Cortex of kidney (tissue), 1 donor: ENCODE measurements around the gene ESR1.

Experiments used
- DNase-seq: peaks from one replicate; lab custom pipeline; 2025; lab: John Stamatoyannopoulos, UW

Gene ESR1

DNA sequence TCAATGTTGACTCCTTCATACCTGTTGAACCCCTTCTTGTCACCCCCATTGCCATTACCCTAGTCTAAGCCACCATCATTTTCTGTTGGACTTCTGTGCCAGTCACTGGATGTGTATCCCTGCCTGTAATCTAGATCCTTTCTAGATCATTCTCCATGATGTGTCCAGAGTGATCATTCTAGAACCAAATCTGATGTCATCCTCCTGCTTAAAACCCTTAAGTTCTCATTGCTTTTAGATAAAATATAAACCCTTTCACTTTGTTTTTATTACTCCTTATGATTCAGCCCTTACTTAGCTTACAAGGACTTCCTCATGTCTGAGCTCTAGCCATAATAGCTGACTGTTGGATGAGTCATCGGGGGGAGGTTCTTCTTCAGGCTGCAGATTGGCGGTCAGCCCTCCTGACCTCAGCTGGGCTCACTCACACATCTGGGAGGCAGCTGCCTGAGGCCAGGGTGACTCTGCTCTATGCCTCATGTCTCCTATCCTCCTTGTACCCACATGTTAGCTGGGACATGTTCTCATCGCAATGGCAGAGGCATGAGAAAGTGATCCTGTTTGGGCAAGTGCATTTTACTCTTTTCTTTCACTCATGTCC is 287.6 kb downstream of the ESR1 start:
- no peak for DNase-seq

DNA sequence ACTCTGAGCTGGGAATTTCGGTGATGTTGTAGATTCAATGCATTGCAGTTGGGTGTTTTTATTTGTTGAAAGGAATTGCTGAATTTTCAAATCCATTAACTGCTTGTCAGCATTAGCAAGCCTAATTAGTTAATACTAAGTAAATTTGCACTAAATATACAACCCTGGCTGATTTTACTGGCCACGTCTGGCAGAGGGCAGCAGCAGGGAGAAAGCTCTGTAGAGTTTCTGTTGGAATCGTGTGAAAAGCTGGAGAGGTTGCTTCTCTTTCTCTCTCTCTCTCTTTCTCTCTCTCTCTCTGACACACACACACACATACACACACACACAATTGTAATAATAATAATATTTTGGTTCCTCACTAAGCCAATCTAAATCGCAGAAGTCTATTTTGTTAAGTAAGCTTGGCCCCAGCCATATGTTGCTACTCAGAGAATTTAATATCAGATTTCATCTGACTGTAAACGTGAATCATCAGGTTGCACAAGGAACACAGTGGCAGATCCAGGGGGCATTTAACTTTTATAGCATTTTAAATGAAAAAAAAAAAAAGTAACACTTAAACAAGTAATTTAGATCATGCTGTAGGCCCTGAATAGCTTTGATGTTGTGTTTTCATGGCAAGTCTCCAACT is 289.5 kb downstream of the ESR1 start:
- DNase-seq: no peak

DNA sequence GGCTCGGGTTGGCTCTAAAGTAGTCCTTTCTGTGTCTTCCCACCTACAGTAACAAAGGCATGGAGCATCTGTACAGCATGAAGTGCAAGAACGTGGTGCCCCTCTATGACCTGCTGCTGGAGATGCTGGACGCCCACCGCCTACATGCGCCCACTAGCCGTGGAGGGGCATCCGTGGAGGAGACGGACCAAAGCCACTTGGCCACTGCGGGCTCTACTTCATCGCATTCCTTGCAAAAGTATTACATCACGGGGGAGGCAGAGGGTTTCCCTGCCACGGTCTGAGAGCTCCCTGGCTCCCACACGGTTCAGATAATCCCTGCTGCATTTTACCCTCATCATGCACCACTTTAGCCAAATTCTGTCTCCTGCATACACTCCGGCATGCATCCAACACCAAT is 291.2 kb downstream of the ESR1 start:
- DNase-seq: no peak

DNA sequence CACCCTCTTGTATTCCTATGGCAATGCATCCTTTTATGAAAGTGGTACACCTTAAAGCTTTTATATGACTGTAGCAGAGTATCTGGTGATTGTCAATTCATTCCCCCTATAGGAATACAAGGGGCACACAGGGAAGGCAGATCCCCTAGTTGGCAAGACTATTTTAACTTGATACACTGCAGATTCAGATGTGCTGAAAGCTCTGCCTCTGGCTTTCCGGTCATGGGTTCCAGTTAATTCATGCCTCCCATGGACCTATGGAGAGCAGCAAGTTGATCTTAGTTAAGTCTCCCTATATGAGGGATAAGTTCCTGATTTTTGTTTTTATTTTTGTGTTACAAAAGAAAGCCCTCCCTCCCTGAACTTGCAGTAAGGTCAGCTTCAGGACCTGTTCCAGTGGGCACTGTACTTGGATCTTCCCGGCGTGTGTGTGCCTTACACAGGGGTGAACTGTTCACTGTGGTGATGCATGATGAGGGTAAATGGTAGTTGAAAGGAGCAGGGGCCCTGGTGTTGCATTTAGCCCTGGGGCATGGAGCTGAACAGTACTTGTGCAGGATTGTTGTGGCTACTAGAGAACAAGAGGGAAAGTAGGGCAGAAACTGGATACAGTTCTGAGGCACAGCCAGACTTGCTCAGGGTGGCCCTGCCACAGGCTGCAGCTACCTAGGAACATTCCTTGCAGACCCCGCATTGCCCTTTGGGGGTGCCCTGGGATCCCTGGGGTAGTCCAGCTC is 292.1 kb downstream of the ESR1 start:
- DNase-seq: no peak

DNA sequence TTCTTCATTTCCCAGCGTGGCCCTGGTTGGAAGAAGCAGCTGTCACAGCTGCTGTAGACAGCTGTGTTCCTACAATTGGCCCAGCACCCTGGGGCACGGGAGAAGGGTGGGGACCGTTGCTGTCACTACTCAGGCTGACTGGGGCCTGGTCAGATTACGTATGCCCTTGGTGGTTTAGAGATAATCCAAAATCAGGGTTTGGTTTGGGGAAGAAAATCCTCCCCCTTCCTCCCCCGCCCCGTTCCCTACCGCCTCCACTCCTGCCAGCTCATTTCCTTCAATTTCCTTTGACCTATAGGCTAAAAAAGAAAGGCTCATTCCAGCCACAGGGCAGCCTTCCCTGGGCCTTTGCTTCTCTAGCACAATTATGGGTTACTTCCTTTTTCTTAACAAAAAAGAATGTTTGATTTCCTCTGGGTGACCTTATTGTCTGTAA is 292.7 kb downstream of the ESR1 start:
- no peak for DNase-seq

DNA sequence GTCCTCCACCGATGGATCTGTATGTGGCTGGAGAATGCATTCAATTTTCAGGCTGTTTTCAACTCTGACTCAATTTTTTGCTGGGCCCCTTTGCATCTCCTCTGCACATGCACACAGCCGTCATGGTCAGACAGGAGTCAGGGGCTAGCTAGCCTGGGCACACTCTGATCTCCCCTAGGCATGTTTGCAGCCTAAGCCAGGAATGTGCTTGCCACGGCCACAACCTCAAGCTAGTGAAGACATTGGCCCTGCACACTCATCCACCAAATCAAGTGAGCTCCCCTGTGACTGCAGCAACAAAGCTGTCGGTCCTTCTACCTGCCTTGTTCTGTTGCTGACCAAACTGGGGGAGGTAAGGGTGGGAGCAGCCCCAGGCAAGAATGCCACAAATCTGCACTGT is 300.5 kb downstream of the ESR1 start:
- DNase-seq: no peak

DNA sequence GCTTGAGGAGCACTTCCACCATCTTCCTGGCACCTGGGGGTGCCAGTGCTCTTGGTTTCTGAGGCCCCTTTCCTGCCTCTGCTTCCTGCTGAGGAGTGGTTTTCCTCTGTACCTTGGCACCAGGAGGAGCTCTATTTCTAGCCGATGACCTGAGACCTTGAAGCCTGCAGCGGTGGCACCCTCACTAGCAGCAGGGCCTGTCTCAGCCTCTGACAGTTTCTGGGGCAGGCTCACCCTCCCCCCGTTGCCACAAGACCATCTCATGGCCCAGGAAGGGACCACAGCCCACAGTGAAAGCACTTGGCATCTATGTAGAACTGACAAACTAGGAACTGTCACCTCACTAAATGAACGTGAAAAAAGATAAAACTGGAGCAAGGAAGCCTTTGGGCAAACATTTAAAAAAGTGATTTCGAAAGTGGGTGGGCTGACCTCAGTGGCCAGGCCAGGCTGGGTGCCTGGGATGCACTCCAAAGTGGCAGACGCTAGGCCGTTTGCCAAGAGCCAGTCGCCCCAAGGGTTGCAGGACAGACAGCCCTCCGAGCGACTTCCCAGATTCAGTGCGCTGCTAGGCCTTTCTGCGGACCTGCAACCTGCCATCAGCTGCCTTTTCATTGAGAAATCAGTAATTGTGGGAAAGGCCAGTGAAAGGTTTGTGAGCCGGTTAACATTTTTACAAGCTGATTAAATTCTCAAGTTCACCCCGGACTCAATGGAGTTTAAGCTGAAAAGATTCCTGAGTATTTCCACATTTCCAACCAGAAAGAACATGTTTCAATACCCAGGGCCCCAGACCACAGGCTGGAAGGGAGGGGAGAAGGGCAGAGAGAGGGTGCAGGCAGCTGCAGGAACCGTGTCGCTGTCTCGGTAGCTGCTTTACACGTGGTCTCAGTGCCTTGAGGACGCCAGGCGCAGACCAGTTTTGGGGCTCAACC is 303.7 kb downstream of the ESR1 start:
- DNase-seq: no peak

DNA sequence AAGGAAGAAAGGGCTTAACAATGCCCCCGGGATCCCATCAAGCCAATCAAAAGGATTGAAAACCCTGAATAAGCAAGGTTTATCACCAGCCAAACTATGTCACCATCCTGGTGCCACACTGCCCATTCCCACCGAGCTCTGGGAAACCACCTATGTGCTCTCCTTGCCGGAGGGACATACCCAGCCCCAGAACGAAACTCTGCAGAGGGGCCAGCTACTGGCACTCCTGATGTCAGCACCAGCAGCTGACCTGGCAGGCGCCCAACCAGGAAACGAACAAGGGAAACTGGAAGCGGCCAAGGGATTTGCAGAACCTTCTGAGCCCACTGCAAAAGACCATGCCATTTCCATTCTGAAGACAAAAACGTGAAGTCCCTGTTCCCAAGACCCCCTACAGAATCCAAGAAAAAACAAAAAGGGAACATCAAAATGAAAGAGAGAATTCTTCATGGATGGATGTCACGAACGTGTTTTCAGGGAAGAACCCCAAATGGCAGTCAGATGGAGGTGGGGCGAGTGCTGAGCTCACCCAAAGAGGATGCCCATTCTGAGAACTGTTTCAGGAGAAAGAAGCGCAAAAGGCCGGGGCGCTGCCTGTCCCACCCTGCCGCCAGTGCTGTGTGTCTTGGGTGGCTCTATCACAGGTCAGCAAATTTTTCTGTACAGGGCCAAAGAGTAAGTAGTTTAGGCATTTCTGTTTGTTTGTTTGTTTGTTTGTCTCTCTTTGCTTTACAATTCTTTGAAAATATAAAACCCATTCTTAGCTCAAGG is 305.2 kb downstream of the ESR1 start:
- no peak for DNase-seq

DNA sequence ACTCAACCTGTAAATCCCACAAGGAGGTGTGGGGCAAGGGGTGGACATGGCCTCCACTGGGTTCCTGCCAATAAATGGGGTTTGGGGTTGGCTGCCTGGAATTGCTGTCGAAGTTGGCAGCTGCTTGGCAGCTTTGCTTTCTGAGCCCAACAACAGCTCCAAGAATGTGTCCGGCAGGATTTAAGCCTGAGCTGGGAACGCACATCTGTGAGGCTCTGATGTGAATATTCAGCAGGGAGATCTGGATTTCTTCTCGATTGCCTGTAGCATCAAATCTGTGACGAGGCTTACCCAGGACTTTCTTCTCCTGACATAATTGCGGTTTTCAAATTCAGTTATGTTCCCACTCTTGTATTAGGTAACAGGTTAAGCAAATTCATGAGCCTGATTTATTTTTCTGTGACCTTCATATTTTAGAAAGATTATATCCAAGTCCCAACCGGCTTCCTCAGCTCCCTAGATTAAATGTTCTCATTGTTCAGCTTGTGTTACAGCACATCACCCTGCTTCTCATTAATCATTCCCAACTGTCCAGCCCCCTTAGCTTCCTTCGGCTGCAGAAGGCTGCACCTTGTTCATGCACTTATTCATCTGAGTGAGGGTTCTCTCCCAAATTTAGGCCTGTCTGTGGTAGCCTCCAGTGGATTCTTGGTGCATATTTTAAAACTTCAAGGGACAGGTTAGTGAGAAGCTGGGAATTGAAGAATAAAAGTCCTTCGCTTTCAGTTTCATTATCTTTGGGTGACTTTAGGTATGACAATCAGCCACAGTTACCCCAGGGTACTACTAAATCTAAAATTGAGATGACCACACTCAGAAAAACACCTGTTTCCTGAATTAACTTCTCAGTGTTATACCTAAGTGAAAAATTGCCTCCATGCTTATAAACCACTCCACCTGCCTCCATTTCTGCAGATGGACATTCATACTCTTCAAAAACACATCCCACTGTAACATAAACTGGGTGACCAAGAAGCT is 310.0 kb downstream of the ESR1 start:
- DNase-seq: no peak

DNA sequence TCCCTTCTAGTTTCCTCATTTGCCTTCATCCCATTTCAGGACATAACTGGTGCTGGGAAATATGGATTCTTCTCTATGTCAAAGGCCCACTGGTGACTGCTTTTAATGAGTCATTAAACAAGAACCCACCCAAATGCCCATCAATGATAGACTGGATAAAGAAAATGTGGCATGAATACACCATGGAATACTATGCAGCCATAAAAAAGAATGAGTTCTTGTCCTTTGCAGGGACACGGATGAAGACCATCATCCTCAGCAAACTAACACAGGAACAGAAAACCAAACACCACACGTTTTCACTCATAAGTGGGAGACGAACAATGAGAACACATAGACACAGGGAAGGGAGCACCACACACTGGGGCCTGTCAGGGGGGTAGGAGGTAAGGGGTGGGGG is 310.7 kb downstream of the ESR1 start:
- DNase-seq: no peak

DNA sequence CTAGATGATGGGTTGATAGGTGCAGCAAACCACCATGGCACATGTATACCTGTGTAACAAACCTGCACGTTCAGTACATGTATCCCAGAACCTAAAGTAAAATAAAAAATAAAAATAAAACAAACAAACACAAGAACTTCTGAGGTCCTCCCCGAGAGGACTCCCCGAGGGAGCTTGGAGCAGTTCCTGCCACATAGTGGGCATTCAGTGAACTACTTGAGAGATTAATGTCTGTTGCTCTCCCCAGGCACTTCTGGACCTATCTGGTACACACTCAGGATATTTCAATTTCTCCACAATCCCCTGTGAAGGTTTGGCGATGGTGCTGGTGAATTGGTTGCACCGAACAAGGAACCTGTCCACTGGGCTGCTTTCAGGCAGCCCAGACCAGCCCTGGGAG is 311.2 kb downstream of the ESR1 start:
- DNase-seq: no peak

DNA sequence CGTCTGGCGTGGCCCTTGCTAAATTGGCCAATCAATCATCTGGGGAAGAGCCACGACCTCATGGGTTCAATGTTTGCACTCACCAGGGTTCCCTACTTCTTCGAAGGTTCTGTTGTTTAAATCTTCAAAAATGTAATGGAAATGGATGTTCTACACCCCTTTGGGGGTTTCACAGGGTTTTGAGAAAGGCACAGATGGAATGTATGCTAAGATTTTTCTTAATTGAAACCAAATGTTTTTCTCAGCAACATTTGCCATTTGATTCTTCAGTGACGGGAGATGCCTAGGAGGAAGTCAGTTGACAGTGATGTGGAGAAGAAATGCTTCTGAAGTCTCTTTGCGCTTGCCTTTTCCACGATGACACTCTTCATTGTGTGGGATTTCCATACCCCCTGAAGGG is 312.3 kb downstream of the ESR1 start:
- DNase-seq: no peak

DNA sequence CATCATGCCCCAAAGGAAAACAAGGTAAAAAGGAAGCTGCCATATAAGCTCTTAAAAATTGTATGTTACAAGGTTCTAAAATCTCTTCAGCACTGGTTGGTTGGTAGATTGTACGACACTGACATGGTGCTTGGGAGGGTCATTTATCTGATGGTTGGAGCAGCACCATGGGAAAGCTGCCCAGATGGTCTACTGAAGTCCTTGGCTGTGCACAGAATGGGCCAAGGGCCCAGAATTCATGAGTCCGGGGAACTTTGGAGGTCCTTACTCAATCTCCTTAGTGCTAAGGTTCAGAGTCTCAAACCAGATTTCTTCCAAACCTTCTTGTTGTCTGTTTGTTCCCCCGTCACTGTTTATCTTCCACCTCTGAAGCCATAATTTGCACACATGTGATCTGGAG is 314.4 kb downstream of the ESR1 start:
- DNase-seq: no peak

DNA sequence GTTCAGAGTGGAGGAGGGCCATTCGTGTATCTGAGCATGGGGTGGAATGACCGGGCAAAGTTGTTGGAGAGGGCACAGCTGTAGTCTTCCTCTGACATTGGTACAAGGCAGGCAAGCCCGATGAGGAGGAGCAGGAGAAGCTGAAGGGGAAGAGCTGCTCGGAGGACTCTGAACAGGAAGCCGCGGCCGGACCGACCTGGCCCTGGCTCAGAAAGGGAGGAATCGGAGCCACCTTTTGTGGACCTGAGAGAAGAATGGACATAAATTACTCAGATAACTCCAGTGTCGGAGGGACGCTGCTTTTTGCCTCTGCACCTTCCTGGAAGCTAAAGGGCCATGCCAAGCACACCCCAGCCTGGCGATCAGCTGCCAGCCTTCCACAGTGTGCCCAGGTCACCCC is 315.0 kb downstream of the ESR1 start:
- DNase-seq: no peak

DNA sequence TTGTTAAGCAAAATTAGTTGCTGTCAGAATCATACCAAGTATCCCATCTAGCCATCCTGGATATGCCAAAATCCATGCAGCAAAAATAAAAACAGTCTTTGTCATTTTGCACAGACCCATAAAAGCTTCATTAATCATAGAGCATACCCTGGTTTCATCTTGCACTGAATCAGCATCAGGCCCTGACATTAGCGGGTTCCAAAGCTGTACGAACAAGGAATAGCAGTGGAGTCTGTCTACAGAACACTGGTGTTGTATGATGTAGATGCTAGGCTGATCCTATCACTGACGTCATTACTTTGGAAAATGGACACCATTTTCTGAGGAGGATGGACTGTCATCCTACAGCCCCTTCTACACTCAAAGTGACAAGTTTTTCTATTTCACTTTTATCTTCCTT is 315.6 kb downstream of the ESR1 start:
- no peak for DNase-seq

DNA sequence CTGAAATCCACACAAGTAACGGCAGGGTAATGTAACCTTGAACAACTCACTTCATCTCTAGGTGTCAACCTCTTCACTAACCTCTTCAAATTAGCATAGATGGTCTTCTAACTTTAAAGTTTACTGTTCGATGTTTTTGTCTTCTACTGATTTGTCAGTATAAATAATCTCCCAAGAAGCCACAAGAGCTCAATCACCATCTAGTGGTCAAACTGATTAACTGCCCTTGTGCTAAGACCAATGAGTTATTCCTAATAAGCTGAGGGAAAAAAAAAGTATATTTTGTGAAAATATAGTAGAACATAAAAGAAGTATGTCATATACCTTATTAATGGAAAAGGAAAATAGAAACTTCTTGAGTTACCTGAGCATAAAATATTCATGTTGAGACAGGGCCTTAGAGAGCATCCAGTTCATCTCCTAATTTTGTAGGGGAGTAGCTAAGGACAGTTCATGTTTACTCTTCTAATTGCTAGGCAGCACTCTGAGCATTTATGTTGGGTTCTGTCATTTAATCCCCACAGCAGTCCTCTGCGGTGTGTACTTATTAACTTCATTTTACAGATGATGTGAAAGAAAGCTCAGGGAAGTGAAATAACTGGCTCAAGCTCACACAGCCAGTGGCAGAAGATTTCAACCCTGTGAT is 317.1 kb downstream of the ESR1 start:
- no peak for DNase-seq

DNA sequence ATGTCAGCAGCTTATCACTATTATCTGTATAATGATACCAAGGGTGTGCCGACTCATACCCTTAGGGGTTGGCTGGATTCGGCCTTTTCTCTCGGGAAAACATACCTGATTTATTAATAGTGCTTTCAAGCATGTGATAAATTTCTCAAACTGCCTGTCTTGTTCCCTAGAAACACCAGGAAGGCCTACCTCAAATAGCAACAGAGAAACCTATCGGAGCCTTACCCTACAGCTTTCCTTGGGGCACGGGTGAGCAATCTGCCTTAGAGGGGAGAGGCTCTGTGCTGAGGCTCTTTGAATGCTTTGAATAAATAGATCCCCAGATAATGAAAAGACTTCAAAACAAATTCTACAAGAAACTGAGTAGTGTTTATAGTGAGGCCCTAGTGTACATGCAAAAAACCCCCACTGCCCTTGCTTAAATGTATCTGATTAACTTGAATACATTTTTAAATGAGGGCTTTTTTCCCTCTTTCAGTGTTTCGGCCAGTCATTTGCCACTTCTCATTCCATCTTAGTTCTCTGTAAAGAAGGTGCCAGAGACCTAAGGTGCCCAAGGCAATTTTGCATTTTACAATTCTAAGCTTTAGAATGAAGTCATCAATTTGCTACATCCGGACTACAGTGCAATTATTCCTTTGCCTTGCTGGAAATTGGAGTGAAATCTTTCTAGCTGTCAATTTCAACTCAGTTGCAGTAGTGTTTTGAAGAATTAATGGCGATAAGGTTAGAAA is 320.1 kb downstream of the ESR1 start:
- no peak for DNase-seq

DNA sequence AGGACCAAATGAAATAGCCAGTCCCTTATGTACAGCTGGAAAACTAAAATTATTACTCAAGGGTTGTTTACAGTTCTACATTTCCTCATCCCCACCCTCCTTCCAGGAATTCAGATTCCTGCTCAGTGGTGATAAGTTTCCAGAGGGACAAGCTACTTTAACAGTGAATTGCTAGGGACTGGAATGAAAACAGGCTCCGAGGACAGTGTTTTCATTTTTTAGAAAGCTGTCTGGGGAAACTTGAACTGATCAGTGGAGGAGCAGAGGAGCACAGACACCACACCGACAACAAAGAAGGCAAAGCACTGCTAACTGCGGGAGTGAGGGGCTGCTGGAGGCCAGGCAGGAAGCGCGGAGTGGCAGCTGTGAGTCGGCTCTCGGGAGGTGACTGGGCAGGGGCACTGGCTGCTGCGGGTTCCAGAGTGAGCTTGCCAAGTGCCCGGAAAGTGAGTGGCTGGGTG is 322.2 kb downstream of the ESR1 start:
- no peak for DNase-seq

DNA sequence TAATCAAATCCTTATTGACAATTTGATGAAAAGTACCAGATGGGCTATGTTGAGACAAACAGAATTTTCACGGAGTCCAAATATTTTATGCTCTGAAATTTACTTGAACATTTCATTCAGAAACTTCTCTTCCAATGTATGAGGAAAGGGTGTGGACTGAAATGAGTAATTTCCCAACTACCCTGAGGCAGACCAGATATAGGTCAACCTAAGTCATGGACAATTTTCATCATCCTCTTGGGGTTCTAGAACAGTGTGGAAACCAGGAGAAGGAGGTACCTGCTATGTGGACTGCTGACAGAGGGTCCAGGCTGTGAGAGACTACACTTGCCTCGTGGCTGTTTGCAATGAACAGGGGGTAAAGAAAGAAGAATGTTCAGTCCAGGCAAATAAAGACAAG is 323.0 kb downstream of the ESR1 start:
- no peak for DNase-seq
